ENCODE results near the gene CKAP2. TPM values are rescaled to one million over a fixed set of nuclear protein-coding genes. Genes with fewer than 3 reads are reported as not detected.
"Not testable (repeated sequence)": the region's sequence is repeated elsewhere in the genome, so short reads cannot be mapped to it uniquely, and the experiment has no call there.

The CKAP2 gene
- total RNA-seq, 2 experiments from 2014 or later: 66.5 to 94.9 TPM

DNA sequence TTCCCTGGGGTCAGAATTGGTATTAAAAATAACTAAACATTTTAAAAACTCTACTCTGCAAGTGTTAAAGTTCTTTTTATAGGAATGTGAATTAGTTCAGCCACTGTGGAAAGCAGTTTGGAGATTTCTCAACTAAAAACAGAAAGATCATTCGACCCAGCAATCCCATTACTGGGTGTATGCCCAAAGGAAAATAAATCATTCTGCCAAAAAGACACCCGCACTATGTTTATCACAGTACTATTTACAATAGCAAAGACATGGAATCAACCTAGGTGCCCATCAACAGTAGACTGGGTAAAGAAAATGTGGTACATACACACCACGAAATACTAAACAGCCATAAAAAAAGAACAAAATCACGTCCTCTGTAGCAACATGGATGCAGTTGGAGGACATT is 48.6 kb upstream of the CKAP2 start:
- Histone ChIP-seq H2AFZ (ENCODE audit: low read length) (no peak overlapping the region), H3K4me2 (ENCODE audit: low read length) (no peak overlapping the region), H3K4me3 (ENCODE audit: low read depth, low read length, poor library complexity, severe bottlenecking) (no peak overlapping the region), H4K20me1 (ENCODE audit: insufficient read depth, low read length) (no peaks in the 10 kb centered on the region), H3K79me2 (ENCODE audit: insufficient read depth, low read depth, low read length) (no peaks in the 10 kb centered on the region), H3K27ac (ENCODE audit: low read depth, low read length, poor library complexity, severe bottlenecking) (no peak overlapping the region), H3K9me3 (ENCODE audit: low read length) (no peaks in the 10 kb centered on the region), H3K4me1 (ENCODE audit: insufficient read depth, low read length, poor library complexity, severe bottlenecking) (no peaks in the 10 kb centered on the region), H3K9me2 (ENCODE audit: insufficient read depth, low read length) (no peaks in the 10 kb centered on the region), H3K36me3 (ENCODE audit: insufficient read depth, low read length) (no peaks in the 10 kb centered on the region)
- intact Hi-C loops (cut with micrococcal nuclease; ENCODE audit: unreplicated experiment): no loop called here
- POLR2A ChIA-PET: interaction anchor here (0.6 kb wide), 1 partner anchor 8 kb away, joined by 4 read pairs; no protein-coding TSS in a partner anchor
- no peak for DNase-seq (ENCODE audit: low spot score)
- TF ChIP-seq, protein P1, sequence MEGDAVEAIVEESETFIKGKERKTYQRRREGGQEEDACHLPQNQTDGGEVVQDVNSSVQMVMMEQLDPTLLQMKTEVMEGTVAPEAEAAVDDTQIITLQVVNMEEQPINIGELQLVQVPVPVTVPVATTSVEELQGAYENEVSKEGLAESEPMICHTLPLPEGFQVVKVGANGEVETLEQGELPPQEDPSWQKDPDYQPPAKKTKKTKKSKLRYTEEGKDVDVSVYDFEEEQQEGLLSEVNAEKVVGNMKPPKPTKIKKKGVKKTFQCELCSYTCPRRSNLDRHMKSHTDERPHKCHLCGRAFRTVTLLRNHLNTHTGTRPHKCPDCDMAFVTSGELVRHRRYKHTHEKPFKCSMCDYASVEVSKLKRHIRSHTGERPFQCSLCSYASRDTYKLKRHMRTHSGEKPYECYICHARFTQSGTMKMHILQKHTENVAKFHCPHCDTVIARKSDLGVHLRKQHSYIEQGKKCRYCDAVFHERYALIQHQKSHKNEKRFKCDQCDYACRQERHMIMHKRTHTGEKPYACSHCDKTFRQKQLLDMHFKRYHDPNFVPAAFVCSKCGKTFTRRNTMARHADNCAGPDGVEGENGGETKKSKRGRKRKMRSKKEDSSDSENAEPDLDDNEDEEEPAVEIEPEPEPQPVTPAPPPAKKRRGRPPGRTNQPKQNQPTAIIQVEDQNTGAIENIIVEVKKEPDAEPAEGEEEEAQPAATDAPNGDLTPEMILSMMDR (conservative IDR thresholded peaks at IDR 0.05; ENCODE audit: low read length): no peak
- no peak for TF ChIP-seq EZH2phosphoT487 (IDR thresholded peaks at IDR 0.05; ENCODE audit: borderline replicate concordance, low read depth, low read length)
- no TSS peak for BruUV-seq (replicated peaks)
- CTCF ChIA-PET (ENCODE audit: unreplicated experiment): no interaction called here

GRCh38 chr13:52407436-52407835 is 47.8 kb upstream of the CKAP2 start:
- H3K27ac ChIP-seq (ENCODE audit: low read depth, low read length, poor library complexity, severe bottlenecking); H2AFZ ChIP-seq (ENCODE audit: low read length); H3K79me2 ChIP-seq (ENCODE audit: insufficient read depth, low read depth, low read length); intact Hi-C loops (cut with micrococcal nuclease; ENCODE audit: unreplicated experiment); H3K36me3 ChIP-seq (ENCODE audit: insufficient read depth, low read length); H3K9me2 ChIP-seq (ENCODE audit: insufficient read depth, low read length); H3K4me1 ChIP-seq (ENCODE audit: insufficient read depth, low read length, poor library complexity, severe bottlenecking); H3K4me2 ChIP-seq (ENCODE audit: low read length); H3K4me3 ChIP-seq (ENCODE audit: low read depth, low read length, poor library complexity, severe bottlenecking); BruUV-seq (replicated peaks); H4K20me1 ChIP-seq (ENCODE audit: insufficient read depth, low read length); DNase-seq (ENCODE audit: low spot score); CTCF ChIA-PET (ENCODE audit: unreplicated experiment); H3K9me3 ChIP-seq (ENCODE audit: low read length): not testable (repeated sequence)
- POLR2A ChIA-PET: interaction anchor here (0.6 kb wide), 1 partner anchor 7 kb away, joined by 4 read pairs; no protein-coding TSS in a partner anchor

GRCh38 chr13:52408071-52408658 is 47.1 kb upstream of the CKAP2 start:
- H3K36me3 ChIP-seq (ENCODE audit: insufficient read depth, low read length); POLR2A ChIA-PET; H3K9me2 ChIP-seq (ENCODE audit: insufficient read depth, low read length); DNase-seq (ENCODE audit: low spot score); H3K4me2 ChIP-seq (ENCODE audit: low read length); intact Hi-C loops (cut with micrococcal nuclease; ENCODE audit: unreplicated experiment); CTCF ChIA-PET (ENCODE audit: unreplicated experiment); H3K9me3 ChIP-seq (ENCODE audit: low read length); H3K4me3 ChIP-seq (ENCODE audit: low read depth, low read length, poor library complexity, severe bottlenecking); H4K20me1 ChIP-seq (ENCODE audit: insufficient read depth, low read length); BruUV-seq (replicated peaks); H3K79me2 ChIP-seq (ENCODE audit: insufficient read depth, low read depth, low read length); H2AFZ ChIP-seq (ENCODE audit: low read length); H3K4me1 ChIP-seq (ENCODE audit: insufficient read depth, low read length, poor library complexity, severe bottlenecking); H3K27ac ChIP-seq (ENCODE audit: low read depth, low read length, poor library complexity, severe bottlenecking): not testable (repeated sequence)

DNA sequence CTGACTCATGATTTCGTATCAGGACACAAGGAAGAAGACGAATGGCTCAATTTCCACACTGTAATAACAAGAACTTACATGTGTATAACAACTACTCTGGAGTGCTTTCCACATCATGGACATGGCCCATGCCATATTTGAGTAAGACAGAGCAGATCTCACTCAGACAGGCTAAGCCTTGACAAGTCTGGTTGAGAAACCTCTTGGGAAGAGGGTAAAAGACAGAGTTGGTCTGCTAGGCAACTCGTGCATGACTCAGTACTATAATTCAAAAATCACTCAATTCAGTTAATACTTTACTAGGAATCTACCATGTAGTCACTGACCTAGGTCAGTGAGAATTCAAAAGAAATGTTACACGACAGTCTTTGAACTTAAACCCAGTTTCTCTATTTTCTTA is 43.6 kb upstream of the CKAP2 start:
- H3K9me2 ChIP-seq (ENCODE audit: insufficient read depth, low read length): no peaks in the 10 kb centered on the region
- no peaks in the 10 kb centered on the region for H3K4me1 ChIP-seq (ENCODE audit: insufficient read depth, low read length, poor library complexity, severe bottlenecking)
- no peaks in the 10 kb centered on the region for H3K9me3 ChIP-seq (ENCODE audit: low read length)
- peaks cover 9% of the 10 kb centered on the region; the same call in 1 of the 2 replicates for H3K36me3 ChIP-seq (ENCODE audit: insufficient read depth, low read length)
- no peak overlapping the region for H3K4me3 ChIP-seq (ENCODE audit: low read depth, low read length, poor library complexity, severe bottlenecking)
- H3K79me2 ChIP-seq (ENCODE audit: insufficient read depth, low read depth, low read length): no peaks in the 10 kb centered on the region
- TF ChIP-seq, protein P1 (conservative IDR thresholded peaks at IDR 0.05; ENCODE audit: low read length): no peak
- no peak for TF ChIP-seq EZH2phosphoT487 (IDR thresholded peaks at IDR 0.05; ENCODE audit: borderline replicate concordance, low read depth, low read length)
- DNase-seq (ENCODE audit: low spot score): no peak
- H4K20me1 ChIP-seq (ENCODE audit: insufficient read depth, low read length): no peaks in the 10 kb centered on the region
- CTCF ChIA-PET (ENCODE audit: unreplicated experiment): no interaction called here
- no TSS peak for BruUV-seq (replicated peaks)
- H3K4me2 ChIP-seq (ENCODE audit: low read length): no peak overlapping the region
- POLR2A ChIA-PET: no interaction called here
- H2AFZ ChIP-seq (ENCODE audit: low read length): no peak overlapping the region
- no peak overlapping the region for H3K27ac ChIP-seq (ENCODE audit: low read depth, low read length, poor library complexity, severe bottlenecking)
- intact Hi-C loops (cut with micrococcal nuclease; ENCODE audit: unreplicated experiment): no loop called here

Measured in OCI-LY7 (cell line).